Loucy (cell line): ENCODE results near the gene MPDZ.

ENCODE experiments used
- CTCF ChIP-seq: fragments of 200-600 bp; sonication (generic); conservative IDR thresholded peaks from 2 replicates; pipeline ENCODE4 v1.5.1; 2014; ENCODE audit warnings: mild to moderate bottlenecking, antibody characterized with exemption, low read length
- EZH2phosphoT487 ChIP-seq: fragments of 200-600 bp; IDR thresholded peaks from 2 replicates; pipeline ENCODE4 v1.6.1; 2018; ENCODE audit warnings: antibody characterized with exemption, mild to moderate bottlenecking, moderate library complexity, borderline replicate concordance

GRCh38 chr9:13140843-13141592 is 138.5 kb downstream of the MPDZ start:
- no peak for TF ChIP-seq CTCF
- TF ChIP-seq EZH2phosphoT487 = no peak
